Lung (tissue), 12 donors: ENCODE measurements around the gene CELSR1. TPM values are rescaled to one million over a fixed set of nuclear protein-coding genes. Genes with fewer than 3 reads are reported as not detected.

ENCODE experiments used
- ATAC-seq: fragments of 200-7000 bp; cut with Tn5 transposase; one replicate; pipeline ENCODE4 v1.9.1; 2020; ENCODE audit warnings: moderate number of reproducible peaks; ENCODE audit not compliant: insufficient read depth, low FRiP score
- DNase-seq, 3 donors: peaks; one replicate each; pipeline ENCODE4 v3.0.0-alpha.2; 2013 to 2017
- H3K27ac ChIP-seq, 2 donors: one replicate each; pipeline ENCODE4 v1.5.1; 2013; ENCODE audit warnings: mild to moderate bottlenecking in 2 of 2, moderate library complexity in 2 of 2, control low read depth in 1 of 2, inconsistent platforms in 1 of 2, low read depth in 1 of 2, low read length in 1 of 2
- H3K27me3 ChIP-seq, 3 donors: one replicate each; pipeline ENCODE4 v1.5.1; 2013; ENCODE audit warnings: low read length in 2 of 3; ENCODE audit not compliant: control insufficient read depth in 3 of 3, insufficient read depth in 3 of 3
- H3K36me3 ChIP-seq, 4 donors: one replicate each; pipeline ENCODE4 v1.5.1; 2013; ENCODE audit warnings: low read length in 4 of 4, mild to moderate bottlenecking in 1 of 4, moderate library complexity in 1 of 4; ENCODE audit not compliant: control insufficient read depth in 4 of 4, insufficient read depth in 4 of 4
- H3K4me1 ChIP-seq, 5 donors: one replicate each; pipeline ENCODE4 v1.5.1; 2013; ENCODE audit warnings: low read length in 5 of 5, mild to moderate bottlenecking in 2 of 5, moderate library complexity in 1 of 5; ENCODE audit not compliant: control insufficient read depth in 5 of 5, insufficient read depth in 5 of 5
- H3K4me3 ChIP-seq: one replicate; pipeline ENCODE4 v1.5.1; 2013; ENCODE audit warnings: mild to moderate bottlenecking, control low read depth, moderate library complexity
- H3K9ac ChIP-seq, 2 donors: one replicate each; pipeline ENCODE4 v1.5.1; 2013; ENCODE audit warnings: low read length in 2 of 2, control low read depth in 1 of 2; ENCODE audit not compliant: insufficient read depth in 1 of 2
- H3K9me3 ChIP-seq, 4 donors: one replicate each; pipeline ENCODE4 v1.5.1; 2013; ENCODE audit warnings: low read length in 3 of 4, mild to moderate bottlenecking in 1 of 4, moderate library complexity in 1 of 4; ENCODE audit not compliant: control insufficient read depth in 4 of 4, insufficient read depth in 3 of 4
- WGBS, 2 donors: extraction: QIAGEN DNeasy Blood & Tissue Kit; methylation state at CpG; one replicate each; pipeline ENCODE4 v1.1.7; 2013; 5-methylcytosine and 5-hydroxymethylcytosine counted together
- polyA plus RNA-seq, 2 donors: library from polyadenylated mRNA; stranded (reverse); fragments of 200-250 nt; gene quantifications; one replicate each; pipeline ENCODE4 v1.2.1, GENCODE V29; 2013
- total RNA-seq, 2 donors: library from RNA; depleted of rRNA in 1 of 2; stranded (reverse); fragments of >200 nt in 1 of 2; gene quantifications; one replicate each; pipeline ENCODE4 v1.2.1, GENCODE V29; 2014 to 2021
- TF ChIP-seq, protein P1 (sequence below): IDR thresholded peaks from 2 replicates; pipeline ENCODE4 v1.5.1; 2012; ENCODE audit warnings: mild to moderate bottlenecking; ENCODE audit errors: control extremely low read depth, extremely low read depth
- donor health status: control.
- donor health status: control.
- donor health status: Bipolar disorder and iron deficiency.
- donor health status: healthy.
- donor health status: DM: yes; HTN: yes; CAD: no.

CELSR1 gene
- total and polyA plus RNA-seq, 4 donors: 14.0 to 65.9 (median 32.7) TPM

DNA sequence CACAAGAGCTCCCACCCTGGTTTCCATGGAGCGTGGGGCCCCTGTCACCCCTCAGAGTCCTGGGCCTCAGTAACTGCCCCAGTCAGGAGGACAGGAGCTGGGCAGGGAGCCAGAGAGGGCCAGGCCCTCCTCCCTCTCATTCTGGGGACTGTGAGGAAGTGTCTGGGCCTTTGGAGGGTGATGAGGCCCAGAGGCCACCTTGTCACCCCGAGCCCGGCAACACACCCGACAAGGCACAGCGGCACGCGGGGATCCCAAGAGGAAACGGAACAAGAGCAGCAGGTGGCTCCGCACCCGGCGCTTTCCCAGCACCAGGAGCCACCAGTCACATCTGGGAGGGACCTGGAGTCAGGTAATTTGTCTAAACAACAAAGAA lies 72.1 kb downstream of the CELSR1 start:
- DNase-seq: peak; percentile 48 to 79 (median 71)
- Histone ChIP-seq H3K9ac (no peak overlapping the region), H3K27me3 (peaks cover 0 to 2% (median 0%) of the 10 kb centered on the region in 3 donors), H3K27ac (peak overlapping the region in 1 of 2 donors; percentile 66), H3K4me1 (peaks cover 0 to 22% (median 2%) of the 10 kb centered on the region in 5 donors), H3K4me3 (no peak overlapping the region), H3K36me3 (peaks cover 0 to 5% (median 0%) of the 10 kb centered on the region in 4 donors), H3K9me3 (no peaks in the 10 kb centered on the region)
- WGBS, 2 donors: 51 to 56% methylated on average over 11 of the region's 11 CpGs
- TF ChIP-seq, protein P1, sequence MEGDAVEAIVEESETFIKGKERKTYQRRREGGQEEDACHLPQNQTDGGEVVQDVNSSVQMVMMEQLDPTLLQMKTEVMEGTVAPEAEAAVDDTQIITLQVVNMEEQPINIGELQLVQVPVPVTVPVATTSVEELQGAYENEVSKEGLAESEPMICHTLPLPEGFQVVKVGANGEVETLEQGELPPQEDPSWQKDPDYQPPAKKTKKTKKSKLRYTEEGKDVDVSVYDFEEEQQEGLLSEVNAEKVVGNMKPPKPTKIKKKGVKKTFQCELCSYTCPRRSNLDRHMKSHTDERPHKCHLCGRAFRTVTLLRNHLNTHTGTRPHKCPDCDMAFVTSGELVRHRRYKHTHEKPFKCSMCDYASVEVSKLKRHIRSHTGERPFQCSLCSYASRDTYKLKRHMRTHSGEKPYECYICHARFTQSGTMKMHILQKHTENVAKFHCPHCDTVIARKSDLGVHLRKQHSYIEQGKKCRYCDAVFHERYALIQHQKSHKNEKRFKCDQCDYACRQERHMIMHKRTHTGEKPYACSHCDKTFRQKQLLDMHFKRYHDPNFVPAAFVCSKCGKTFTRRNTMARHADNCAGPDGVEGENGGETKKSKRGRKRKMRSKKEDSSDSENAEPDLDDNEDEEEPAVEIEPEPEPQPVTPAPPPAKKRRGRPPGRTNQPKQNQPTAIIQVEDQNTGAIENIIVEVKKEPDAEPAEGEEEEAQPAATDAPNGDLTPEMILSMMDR: no peak
- ATAC-seq: no peak

GRCh38 chr22:46464701-46465344 lies 72.6 kb downstream of the CELSR1 start:
- TF ChIP-seq, protein P1: no peak
- Histone ChIP-seq H3K27ac (no peak overlapping the region), H3K9ac (no peak overlapping the region), H3K4me3 (no peak overlapping the region), H3K36me3 (peaks cover 0 to 5% (median 0%) of the 10 kb centered on the region in 4 donors), H3K4me1 (peaks cover 0 to 23% (median 2%) of the 10 kb centered on the region in 5 donors), H3K9me3 (no peaks in the 10 kb centered on the region), H3K27me3 (peaks cover 0 to 2% (median 0%) of the 10 kb centered on the region in 3 donors)
- ATAC-seq (no peak), DNase-seq (no peak)
- WGBS, 2 donors: 76 to 80% methylated on average over 18 of the region's 18 CpGs

- 95% methylated on average over 8 of the region's 8 CpGs for WGBS, 2 donors
- peaks cover 0 to 5% (median 0%) of the 10 kb centered on the region in 4 donors for H3K36me3 ChIP-seq
- H3K27ac ChIP-seq: no peak overlapping the region
- TF ChIP-seq, protein P1: no peak
- no peak overlapping the region for H3K4me3 ChIP-seq
- H3K9ac ChIP-seq: no peak overlapping the region
- H3K4me1 ChIP-seq: peaks cover 0 to 23% (median 2%) of the 10 kb centered on the region in 5 donors
- peaks cover 0 to 2% (median 0%) of the 10 kb centered on the region in 3 donors for H3K27me3 ChIP-seq
- DNase-seq (no peak), ATAC-seq (no peak)
- H3K9me3 ChIP-seq: no peaks in the 10 kb centered on the region
Observed at GRCh38 chr22:46464296-46464695, 73.1 kb downstream of the CELSR1 start.
